ENCODE measurements around the gene NOSIP. TPM values are rescaled to one million over a fixed set of nuclear protein-coding genes. Genes with fewer than 3 reads are reported as not detected.

The NOSIP gene
- total RNA-seq, 4 donors from 2014 or later: 29.0 to 347 (median 65.4) TPM

GRCh38 chr19:49520705-49521319, 59.5 kb downstream of the NOSIP start:
- H3K4me3 ChIP-seq: no peak overlapping the region
- H3K36me3 ChIP-seq: no peaks in the 10 kb centered on the region
- no peaks in the 10 kb centered on the region for H3K9me3 ChIP-seq
- H3K27ac ChIP-seq: no peak overlapping the region
- no peaks in the 10 kb centered on the region for H3K4me1 ChIP-seq
- H3K27me3 ChIP-seq: no peaks in the 10 kb centered on the region
- no peak for DNase-seq
- intact Hi-C loops (cut with DNase I; ENCODE audit: low total_unique reads): no loop called here
- no peak for TF ChIP-seq POLR2A (IDR thresholded peaks at IDR 0.05)
- no peak for TF ChIP-seq CTCF (IDR thresholded peaks at IDR 0.05)

GRCh38 chr19:49518033-49518432, 62.3 kb downstream of the NOSIP start:
- no peaks in the 10 kb centered on the region for H3K4me1 ChIP-seq
- intact Hi-C loops (cut with DNase I; ENCODE audit: low total_unique reads): no loop called here
- H3K27me3 ChIP-seq: no peaks in the 10 kb centered on the region
- no peaks in the 10 kb centered on the region for H3K36me3 ChIP-seq
- TF ChIP-seq CTCF (IDR thresholded peaks at IDR 0.05): no peak
- TF ChIP-seq POLR2A (IDR thresholded peaks at IDR 0.05): no peak
- H3K9me3 ChIP-seq: no peaks in the 10 kb centered on the region
- H3K4me3 ChIP-seq: no peak overlapping the region
- no peak overlapping the region for H3K27ac ChIP-seq
- no peak for DNase-seq

- H3K36me3 ChIP-seq: no peaks in the 10 kb centered on the region
- TF ChIP-seq POLR2A (IDR thresholded peaks at IDR 0.05) (no peak), CTCF (IDR thresholded peaks at IDR 0.05) (no peak)
- no peak overlapping the region for H3K27ac ChIP-seq
- no peaks in the 10 kb centered on the region for H3K27me3 ChIP-seq
- no peaks in the 10 kb centered on the region for H3K9me3 ChIP-seq
- no peak for DNase-seq
- H3K4me1 ChIP-seq: no peaks in the 10 kb centered on the region
- no peak overlapping the region for H3K4me3 ChIP-seq
- intact Hi-C loops (cut with DNase I; ENCODE audit: low total_unique reads): no loop called here
Observed at GRCh38 chr19:49515767-49516166, 64.6 kb downstream of the NOSIP start.

GRCh38 chr19:49514151-49514550, 66.2 kb downstream of the NOSIP start:
- Histone ChIP-seq H3K27ac (peak overlapping the region; percentile 95 to 97), H3K9me3 (no peaks in the 10 kb centered on the region), H3K27me3 (no peaks in the 10 kb centered on the region), H3K36me3 (no peaks in the 10 kb centered on the region), H3K4me3 (no peak overlapping the region), H3K4me1 (no peaks in the 10 kb centered on the region)
- no peak for DNase-seq
- intact Hi-C loops (cut with DNase I; ENCODE audit: low total_unique reads): no loop called here
- TF ChIP-seq CTCF (IDR thresholded peaks at IDR 0.05): no peak
- TF ChIP-seq POLR2A (IDR thresholded peaks at IDR 0.05): no peak

GRCh38 chr19:49513746-49514118, 66.6 kb downstream of the NOSIP start:
- no peaks in the 10 kb centered on the region for H3K9me3 ChIP-seq
- TF ChIP-seq CTCF (IDR thresholded peaks at IDR 0.05) (no peak), POLR2A (IDR thresholded peaks at IDR 0.05) (no peak)
- H3K27ac ChIP-seq: peak overlapping the region; percentile 95 to 97
- no peaks in the 10 kb centered on the region for H3K27me3 ChIP-seq
- no peak for DNase-seq
- no peaks in the 10 kb centered on the region for H3K36me3 ChIP-seq
- peak overlapping the region in 1 of 2 donors; percentile 58 for H3K4me3 ChIP-seq
- intact Hi-C loops (cut with DNase I; ENCODE audit: low total_unique reads): no loop called here
- H3K4me1 ChIP-seq: no peaks in the 10 kb centered on the region

Data from uterus (tissue), 4 donors.